ENCODE measurements around the gene FARP1. TPM values are rescaled to one million over a fixed set of nuclear protein-coding genes. Genes with fewer than 3 reads are reported as not detected.

The FARP1 gene
- polyA plus RNA-seq, 4 donors, result 244 to 270 (median 266) TPM

GRCh38 chr13:98471934-98472333, 329.0 kb downstream of the FARP1 start:
- DNase-seq (ENCODE audit: low read depth in 4 of 4, low spot score in 3 of 4), result no peak

GRCh38 chr13:98473135-98473787, 330.4 kb downstream of the FARP1 start:
- no peak for DNase-seq (ENCODE audit: low read depth in 4 of 4, low spot score in 3 of 4)

- no peak for DNase-seq (ENCODE audit: low read depth in 4 of 4, low spot score in 3 of 4)
Observed at GRCh38 chr13:98473788-98474144, 330.9 kb downstream of the FARP1 start.

GRCh38 chr13:98474292-98474691, 331.4 kb downstream of the FARP1 start:
- DNase-seq (ENCODE audit: low read depth in 4 of 4, low spot score in 3 of 4), result no peak

- no peak for DNase-seq (ENCODE audit: low read depth in 4 of 4, low spot score in 3 of 4)
Observed at GRCh38 chr13:98474761-98475160, 331.9 kb downstream of the FARP1 start.

GRCh38 chr13:98475522-98475921, 332.6 kb downstream of the FARP1 start:
- DNase-seq (ENCODE audit: low read depth in 4 of 4, low spot score in 3 of 4), result no peak

GRCh38 chr13:98476106-98476505, 333.2 kb downstream of the FARP1 start:
- no peak for DNase-seq (ENCODE audit: low read depth in 4 of 4, low spot score in 3 of 4)

GRCh38 chr13:98476538-98476966, 333.7 kb downstream of the FARP1 start:
- no peak for DNase-seq (ENCODE audit: low read depth in 4 of 4, low spot score in 3 of 4)

GRCh38 chr13:98478189-98479129, 335.6 kb downstream of the FARP1 start:
- peak in 1 of 4 donors; percentile 51 for DNase-seq (ENCODE audit: low read depth in 4 of 4, low spot score in 3 of 4)

GRCh38 chr13:98479496-98480003, 336.7 kb downstream of the FARP1 start:
- DNase-seq (ENCODE audit: low read depth in 4 of 4, low spot score in 3 of 4), result no peak

GRCh38 chr13:98480915-98481877, 338.3 kb downstream of the FARP1 start:
- no peak for DNase-seq (ENCODE audit: low read depth in 4 of 4, low spot score in 3 of 4)

- DNase-seq (ENCODE audit: low read depth in 4 of 4, low spot score in 3 of 4), result no peak
Observed at GRCh38 chr13:98482476-98483444, 339.9 kb downstream of the FARP1 start.

- no peak for DNase-seq (ENCODE audit: low read depth in 4 of 4, low spot score in 3 of 4)
Observed at GRCh38 chr13:98483601-98484288, 340.9 kb downstream of the FARP1 start.

GRCh38 chr13:98484289-98485219, 341.7 kb downstream of the FARP1 start:
- peak; percentile 71 to 86 (median 77) for DNase-seq (ENCODE audit: low read depth in 4 of 4, low spot score in 3 of 4)

GRCh38 chr13:98485561-98485960, 342.7 kb downstream of the FARP1 start:
- no peak for DNase-seq (ENCODE audit: low read depth in 4 of 4, low spot score in 3 of 4)

GRCh38 chr13:98486412-98486811, 343.5 kb downstream of the FARP1 start:
- no peak for DNase-seq (ENCODE audit: low read depth in 4 of 4, low spot score in 3 of 4)

- DNase-seq (ENCODE audit: low read depth in 4 of 4, low spot score in 3 of 4), result no peak
Observed at GRCh38 chr13:98487016-98487415, 344.1 kb downstream of the FARP1 start.

- no peak for DNase-seq (ENCODE audit: low read depth in 4 of 4, low spot score in 3 of 4)
Observed at GRCh38 chr13:98487522-98487921, 344.6 kb downstream of the FARP1 start.

All from right renal pelvis (tissue), 4 donors.